Left kidney (tissue), 2 donors: Measurements from ENCODE around the gene FHIT. TPM values are rescaled to one million over a fixed set of nuclear protein-coding genes. Genes with fewer than 3 reads are reported as not detected.

Source experiments
- DNase-seq: peaks from one replicate; pipeline ENCODE4 v3.0.0-alpha.2; 2013
- polyA plus RNA-seq: library from polyadenylated mRNA; unstranded; fragments of 120-200 nt; gene quantifications from one replicate; pipeline ENCODE4 v1.2.1, GENCODE V29; 2013; ENCODE audit not compliant: insufficient read length

The FHIT gene
- polyA plus RNA-seq, 1 donor = 25.0 TPM

DNA sequence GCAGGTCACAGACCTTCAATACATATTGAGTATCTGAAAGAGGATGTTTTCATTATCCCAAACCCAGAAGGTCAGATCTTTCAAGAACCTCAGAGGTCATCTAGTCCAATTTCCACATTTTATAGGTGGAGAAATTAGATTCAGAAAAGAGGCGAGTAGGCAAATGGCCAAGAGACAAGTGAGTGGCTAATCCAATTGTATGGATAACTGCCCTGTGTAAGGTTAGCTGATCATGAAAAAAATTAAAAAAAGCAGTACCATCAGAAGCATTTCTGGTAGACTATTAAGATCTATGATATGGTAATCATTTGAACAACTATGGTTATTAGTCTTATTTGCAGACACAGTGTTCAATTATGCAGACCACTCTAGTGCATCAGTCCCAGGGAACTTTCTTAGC is 1540.7 kb downstream of the FHIT start:
- no peak for DNase-seq

DNA sequence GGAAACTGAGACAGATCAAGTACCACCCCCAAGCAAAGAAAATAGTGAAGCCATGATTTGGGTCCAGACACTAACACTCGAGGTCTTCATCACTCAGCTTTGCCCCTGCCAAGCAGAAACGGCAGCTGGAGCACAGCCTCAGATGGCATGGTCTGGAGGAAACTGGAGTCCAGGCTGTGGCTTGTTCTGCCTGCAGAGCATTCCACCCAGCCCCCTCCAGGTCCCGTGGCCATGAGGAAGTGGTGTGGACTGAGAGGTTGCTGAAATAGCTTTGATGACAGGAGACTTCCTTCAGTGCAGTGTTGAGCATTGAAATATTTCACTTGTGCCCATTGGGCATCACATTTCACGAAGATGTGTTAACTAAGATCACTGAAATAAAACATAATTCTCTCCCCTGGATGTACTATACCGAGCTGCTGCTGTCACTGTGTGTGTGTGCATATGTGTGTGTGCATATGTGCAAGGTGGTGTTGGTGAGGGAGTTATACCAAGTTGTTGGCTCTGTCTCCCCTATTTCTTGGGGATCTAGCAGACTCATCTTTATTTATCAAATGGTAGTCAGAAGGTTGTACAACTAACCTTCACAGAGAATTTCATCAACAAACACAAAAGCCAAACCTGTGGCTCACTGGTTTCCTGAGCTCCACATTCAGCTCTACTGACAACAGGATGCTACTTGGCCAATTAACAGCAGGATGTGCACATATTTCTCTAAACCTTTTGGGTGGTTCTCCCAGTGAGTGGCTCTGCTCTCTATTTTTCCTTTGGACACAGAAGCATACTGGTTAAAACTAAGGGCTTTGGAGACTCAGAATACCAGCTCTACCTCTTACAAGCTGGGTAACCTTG is 1541.3 kb downstream of the FHIT start:
- DNase-seq = no peak

DNA sequence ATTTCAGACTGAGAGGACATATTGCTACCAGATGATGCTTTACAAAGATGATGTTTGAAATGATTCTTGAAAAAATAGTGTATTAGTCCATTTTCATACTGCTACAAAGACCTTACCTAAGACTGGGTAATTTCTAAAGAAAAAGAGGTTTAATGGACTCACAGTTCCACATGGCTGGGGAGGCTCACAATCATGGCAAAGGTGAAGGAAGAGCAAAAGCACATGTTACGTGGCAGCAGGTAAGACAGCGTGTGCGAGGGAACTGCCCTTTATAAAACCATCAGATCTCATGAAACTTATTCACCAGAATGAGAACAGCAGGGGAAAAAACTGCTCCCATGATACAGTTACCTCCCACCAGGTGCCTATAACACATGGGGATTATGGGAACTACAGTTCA is 1543.0 kb downstream of the FHIT start:
- no peak for DNase-seq

DNA sequence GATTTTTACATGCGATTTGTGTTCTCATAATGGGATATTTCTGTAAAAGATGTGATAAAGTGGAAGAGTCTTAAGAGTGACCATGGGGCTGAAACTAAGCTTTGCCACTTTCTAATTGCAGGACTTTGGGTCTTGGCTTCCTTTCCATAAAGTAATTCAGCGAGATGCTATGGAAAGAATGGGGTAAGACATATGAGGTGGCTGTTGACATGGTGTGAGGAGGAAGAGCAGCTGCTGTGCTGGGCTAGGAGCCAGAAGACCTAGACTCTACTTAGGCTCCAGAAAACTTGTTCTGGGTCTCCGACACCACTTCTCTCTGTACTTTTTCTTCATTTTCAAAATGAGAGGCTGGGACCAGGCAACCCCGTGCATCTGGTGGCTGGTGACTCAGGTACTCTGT is 1547.0 kb downstream of the FHIT start:
- no peak for DNase-seq

DNA sequence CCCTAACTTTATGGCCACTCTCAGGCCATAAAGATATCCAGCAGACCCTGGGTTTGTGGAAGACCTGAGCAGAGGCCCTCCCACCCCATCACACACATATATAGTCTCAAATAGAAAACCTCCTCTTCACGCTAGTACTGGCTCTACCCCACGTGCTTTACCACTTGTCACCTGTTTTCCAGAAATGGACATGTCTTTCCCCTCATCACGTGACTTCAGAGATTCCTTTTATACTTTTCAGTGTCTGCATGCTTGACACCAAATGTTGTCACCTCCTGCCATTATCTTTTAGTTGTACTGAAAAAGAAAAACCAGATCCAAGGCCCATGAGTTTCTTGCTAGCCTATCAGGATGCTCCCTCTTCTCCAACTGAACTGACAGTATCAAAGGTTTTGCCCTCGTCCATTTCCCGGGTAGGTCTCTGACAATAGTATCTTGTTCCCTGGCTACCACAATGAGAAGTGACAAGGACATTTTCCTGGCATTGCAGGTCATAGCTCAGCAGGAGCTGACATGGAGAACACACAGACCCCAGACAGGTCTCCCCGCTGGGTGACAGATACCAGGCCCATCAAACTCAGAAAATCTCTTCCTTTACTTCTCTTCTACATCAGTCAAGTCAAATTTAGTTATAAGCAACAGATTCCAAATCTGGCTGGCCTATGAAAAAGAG is 1551.5 kb downstream of the FHIT start:
- DNase-seq = no peak
